ENCODE measurements around the gene PPIE.
"Not testable (repeated sequence)": the region's sequence is repeated elsewhere in the genome, so short reads cannot be mapped to it uniquely, and the experiment has no call there.

The PPIE gene

GRCh38 chr1:39779821-39780220 is 41.1 kb downstream of the PPIE start:
- no peak for DNase-seq

- DNase-seq = no peak
These were observed 42.6 kb downstream of the PPIE start for GRCh38 chr1:39781349-39781715.

- DNase-seq = no peak
These were observed 43.4 kb downstream of the PPIE start for GRCh38 chr1:39782103-39782502.

- not testable (repeated sequence) for DNase-seq
These were observed 44.0 kb downstream of the PPIE start for GRCh38 chr1:39782685-39783084.

GRCh38 chr1:39786303-39787107 is 47.8 kb downstream of the PPIE start:
- DNase-seq = not testable (repeated sequence)

GRCh38 chr1:39787108-39787375 is 48.4 kb downstream of the PPIE start:
- DNase-seq = not testable (repeated sequence)

- no peak for DNase-seq
These were observed 48.8 kb downstream of the PPIE start for GRCh38 chr1:39787468-39787867.

- not testable (repeated sequence) for DNase-seq
These were observed 49.3 kb downstream of the PPIE start for GRCh38 chr1:39787964-39788363.

GRCh38 chr1:39788426-39788757 is 49.7 kb downstream of the PPIE start:
- no peak for DNase-seq

GRCh38 chr1:39788758-39789570 is 50.3 kb downstream of the PPIE start, which contains the start of gene BMP8B:
Gene BMP8B, minus strand, starts transcription at chr1:39788865. Its CDS starts 380 bp downstream, at chr1:39788485.
- DNase-seq = peak; percentile 31 to 63

- no peak for DNase-seq
These were observed 51.0 kb downstream of the PPIE start for GRCh38 chr1:39789571-39790110.

- DNase-seq = no peak
These were observed 53.2 kb downstream of the PPIE start for GRCh38 chr1:39791838-39792237.

- DNase-seq = no peak
These were observed 57.0 kb downstream of the PPIE start for GRCh38 chr1:39795651-39796050.

- DNase-seq = peak; percentile 60 to 65
These were observed 60.4 kb downstream of the PPIE start for GRCh38 chr1:39798859-39799769.

- DNase-seq = peak; percentile 19 to 33
These were observed 61.2 kb downstream of the PPIE start for GRCh38 chr1:39799770-39800470.

GRCh38 chr1:39800471-39800835 is 61.8 kb downstream of the PPIE start:
- no peak for DNase-seq

- no peak for DNase-seq
These were observed 64.0 kb downstream of the PPIE start for GRCh38 chr1:39802496-39803260.

- no peak for DNase-seq
These were observed 66.7 kb downstream of the PPIE start for GRCh38 chr1:39805385-39805784.

GRCh38 chr1:39808784-39809517 is 70.3 kb downstream of the PPIE start:
- DNase-seq = no peak

- DNase-seq = no peak
These were observed 74.2 kb downstream of the PPIE start for GRCh38 chr1:39812913-39813312.
